Breast epithelium (tissue), 3 donors: ENCODE measurements around the gene MAT2A.

Experiments
- POLR2A ChIP-seq: fragments of 450-650 bp; IDR thresholded peaks from one replicate; pipeline ENCODE4 v1.6.1; 2016; ENCODE audit warnings: antibody characterized with exemption, mild to moderate bottlenecking, moderate library complexity
- POLR2AphosphoS5 ChIP-seq, 3 donors: sonication (generic); formaldehyde crosslinking; IDR thresholded peaks; one replicate each; pipeline ENCODE4 v1.6.1; 2017; ENCODE audit warnings: antibody characterized with exemption in 3 of 3
- TF ChIP-seq, protein P1 (sequence below), 3 donors: fragments of 450-650 bp; IDR thresholded peaks; one replicate each; pipeline ENCODE4 v1.5.1; 2016 to 2017; ENCODE audit warnings: antibody characterized with exemption in 3 of 3, mild to moderate bottlenecking in 3 of 3, moderate library complexity in 3 of 3

DNA sequence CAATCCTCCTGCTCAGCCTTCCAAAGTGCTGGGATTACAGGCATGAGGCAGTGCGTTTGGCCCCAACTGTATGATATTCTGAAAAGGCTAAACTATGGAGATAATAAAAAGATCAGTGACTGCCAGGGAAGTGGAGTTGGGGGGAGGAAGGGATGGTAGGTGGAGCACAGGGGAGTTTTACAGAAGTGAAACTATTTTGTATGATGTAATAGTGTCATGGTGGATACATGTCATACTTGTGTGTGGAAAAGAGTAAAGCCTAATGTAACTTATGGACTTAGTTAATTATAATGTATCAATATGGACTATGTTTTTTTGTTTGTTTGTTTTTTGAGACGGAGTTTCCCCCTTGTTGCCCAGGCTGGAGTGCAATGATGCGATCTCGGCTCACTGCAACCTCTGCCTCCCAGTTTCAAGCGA is 25.2 kb downstream of the MAT2A start:
- TF ChIP-seq, protein P1, sequence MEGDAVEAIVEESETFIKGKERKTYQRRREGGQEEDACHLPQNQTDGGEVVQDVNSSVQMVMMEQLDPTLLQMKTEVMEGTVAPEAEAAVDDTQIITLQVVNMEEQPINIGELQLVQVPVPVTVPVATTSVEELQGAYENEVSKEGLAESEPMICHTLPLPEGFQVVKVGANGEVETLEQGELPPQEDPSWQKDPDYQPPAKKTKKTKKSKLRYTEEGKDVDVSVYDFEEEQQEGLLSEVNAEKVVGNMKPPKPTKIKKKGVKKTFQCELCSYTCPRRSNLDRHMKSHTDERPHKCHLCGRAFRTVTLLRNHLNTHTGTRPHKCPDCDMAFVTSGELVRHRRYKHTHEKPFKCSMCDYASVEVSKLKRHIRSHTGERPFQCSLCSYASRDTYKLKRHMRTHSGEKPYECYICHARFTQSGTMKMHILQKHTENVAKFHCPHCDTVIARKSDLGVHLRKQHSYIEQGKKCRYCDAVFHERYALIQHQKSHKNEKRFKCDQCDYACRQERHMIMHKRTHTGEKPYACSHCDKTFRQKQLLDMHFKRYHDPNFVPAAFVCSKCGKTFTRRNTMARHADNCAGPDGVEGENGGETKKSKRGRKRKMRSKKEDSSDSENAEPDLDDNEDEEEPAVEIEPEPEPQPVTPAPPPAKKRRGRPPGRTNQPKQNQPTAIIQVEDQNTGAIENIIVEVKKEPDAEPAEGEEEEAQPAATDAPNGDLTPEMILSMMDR (IDR thresholded peaks at IDR 0.05): no peak
- no peak for TF ChIP-seq POLR2AphosphoS5 (IDR thresholded peaks at IDR 0.05)
- TF ChIP-seq POLR2A: no peak
